Measurements from ENCODE around the gene WDR83. TPM values are rescaled to one million over a fixed set of nuclear protein-coding genes. Genes with fewer than 3 reads are reported as not detected.

The WDR83 gene
- total RNA-seq, 1 donor from 2014 or later: 13.2 TPM

- H3K27me3 Mint-ChIP-seq (ENCODE audit: unreplicated experiment): peaks cover 15% of the 10 kb centered on the region
- H3K4me3 Mint-ChIP-seq (ENCODE audit: unreplicated experiment): no peak overlapping the region
- no peak overlapping the region for H3K27ac Mint-ChIP-seq (ENCODE audit: unreplicated experiment)
- H3K9me3 Mint-ChIP-seq (ENCODE audit: unreplicated experiment): no peaks in the 10 kb centered on the region
- no peak for DNase-seq (ENCODE audit: low spot score)
- no peak for TF ChIP-seq CTCF (IDR thresholded peaks at IDR 0.05; ENCODE audit: unreplicated experiment)
- no peaks in the 10 kb centered on the region for H3K4me1 Mint-ChIP-seq (ENCODE audit: unreplicated experiment)
- peaks cover 14% of the 10 kb centered on the region for H3K36me3 Mint-ChIP-seq (ENCODE audit: low read depth, unreplicated experiment)
Observed at GRCh38 chr19:12647047-12647446, 19.6 kb upstream of the WDR83 start.

DNA sequence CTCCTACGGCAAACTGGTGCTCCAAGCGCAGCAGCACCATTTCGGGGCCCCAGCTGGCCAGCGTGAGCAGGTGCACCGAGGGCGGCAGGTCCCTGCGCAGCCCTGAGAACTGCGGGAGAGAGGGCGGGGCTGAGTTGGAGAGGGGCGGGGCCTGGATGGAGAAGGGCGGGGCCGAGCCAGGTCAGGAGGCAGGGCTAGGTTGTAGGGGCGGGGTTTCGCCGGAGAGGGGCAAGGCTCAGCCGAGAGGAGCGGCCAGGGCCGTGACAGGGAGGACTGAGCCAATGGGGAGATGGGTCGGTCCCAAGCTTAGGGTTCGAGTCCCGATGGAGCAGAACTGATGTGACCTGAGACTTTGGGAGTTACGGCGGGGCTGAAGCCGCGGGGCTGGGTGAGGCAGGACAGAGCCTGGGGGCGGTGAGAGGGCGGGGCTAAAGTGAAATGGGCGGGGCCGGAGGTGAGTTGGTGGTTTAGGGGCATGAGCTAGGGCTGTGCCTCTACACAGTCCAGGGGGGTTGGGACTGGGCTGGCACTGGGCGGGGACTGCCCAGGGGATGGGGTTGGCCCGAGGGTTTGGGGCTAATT, 19.0 kb upstream of the WDR83 start:
- no peak overlapping the region for H3K4me3 Mint-ChIP-seq (ENCODE audit: unreplicated experiment)
- DNase-seq (ENCODE audit: low spot score): no peak
- H3K27ac Mint-ChIP-seq (ENCODE audit: unreplicated experiment): no peak overlapping the region
- H3K27me3 Mint-ChIP-seq (ENCODE audit: unreplicated experiment): peaks cover 15% of the 10 kb centered on the region
- no peaks in the 10 kb centered on the region for H3K4me1 Mint-ChIP-seq (ENCODE audit: unreplicated experiment)
- peaks cover 15% of the 10 kb centered on the region for H3K36me3 Mint-ChIP-seq (ENCODE audit: low read depth, unreplicated experiment)
- no peaks in the 10 kb centered on the region for H3K9me3 Mint-ChIP-seq (ENCODE audit: unreplicated experiment)
- no peak for TF ChIP-seq CTCF (IDR thresholded peaks at IDR 0.05; ENCODE audit: unreplicated experiment)

DNA sequence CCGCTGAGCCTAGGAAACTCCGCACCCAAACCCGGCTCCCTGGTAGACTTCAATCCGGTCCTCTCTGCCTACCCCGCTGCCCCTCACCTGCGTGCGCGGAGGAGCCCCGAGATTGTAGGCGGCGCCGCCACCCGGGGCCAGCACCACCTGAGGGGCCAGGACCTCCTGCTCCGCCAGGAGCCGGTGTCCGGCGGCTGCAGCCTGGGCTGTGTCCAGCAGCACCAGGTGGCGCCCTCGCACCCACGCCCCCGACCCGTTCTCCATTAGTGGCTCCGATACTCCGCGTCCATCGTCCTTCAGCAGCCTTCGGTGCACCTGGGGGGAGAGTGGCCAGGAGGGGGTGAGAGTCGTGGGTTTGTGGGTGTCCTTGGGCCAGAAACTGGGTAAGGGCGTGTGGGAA, 18.5 kb upstream of the WDR83 start:
- Mint-ChIP-seq H3K4me3 (ENCODE audit: unreplicated experiment) (no peak overlapping the region), H3K27me3 (ENCODE audit: unreplicated experiment) (peaks cover 15% of the 10 kb centered on the region), H3K9me3 (ENCODE audit: unreplicated experiment) (no peaks in the 10 kb centered on the region), H3K36me3 (ENCODE audit: low read depth, unreplicated experiment) (peaks cover 15% of the 10 kb centered on the region), H3K4me1 (ENCODE audit: unreplicated experiment) (no peaks in the 10 kb centered on the region), H3K27ac (ENCODE audit: unreplicated experiment) (no peak overlapping the region)
- DNase-seq (ENCODE audit: low spot score): no peak
- TF ChIP-seq CTCF (IDR thresholded peaks at IDR 0.05; ENCODE audit: unreplicated experiment): no peak

DNA sequence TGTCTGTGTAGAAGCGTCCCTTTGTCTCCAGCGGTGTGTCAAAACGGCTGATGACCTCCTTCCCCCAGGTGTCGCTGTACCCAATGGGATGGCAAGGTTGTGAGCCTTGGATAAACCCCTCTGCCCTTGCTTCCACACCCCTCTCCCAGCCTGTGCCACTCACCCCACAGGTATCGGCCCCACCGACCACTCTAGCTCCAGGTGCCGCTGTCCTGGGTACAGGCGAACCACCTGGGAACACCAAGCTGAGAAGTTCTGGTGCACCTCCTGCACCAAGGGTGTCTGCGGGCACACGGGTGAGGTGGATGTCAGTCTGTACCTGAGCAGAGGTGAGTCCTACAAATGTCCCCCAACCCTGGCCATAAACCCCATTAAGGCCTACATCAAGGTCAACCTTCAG, 16.7 kb upstream of the WDR83 start:
- no peak for TF ChIP-seq CTCF (IDR thresholded peaks at IDR 0.05; ENCODE audit: unreplicated experiment)
- Mint-ChIP-seq H3K4me3 (ENCODE audit: unreplicated experiment) (no peak overlapping the region), H3K36me3 (ENCODE audit: low read depth, unreplicated experiment) (peaks cover 15% of the 10 kb centered on the region), H3K27me3 (ENCODE audit: unreplicated experiment) (peaks cover 11% of the 10 kb centered on the region), H3K27ac (ENCODE audit: unreplicated experiment) (no peak overlapping the region), H3K4me1 (ENCODE audit: unreplicated experiment) (no peaks in the 10 kb centered on the region), H3K9me3 (ENCODE audit: unreplicated experiment) (no peaks in the 10 kb centered on the region)
- no peak for DNase-seq (ENCODE audit: low spot score)

GRCh38 chr19:12652219-12652618, 14.4 kb upstream of the WDR83 start:
- no peak for TF ChIP-seq CTCF (IDR thresholded peaks at IDR 0.05; ENCODE audit: unreplicated experiment)
- Mint-ChIP-seq H3K4me3 (ENCODE audit: unreplicated experiment) (no peak overlapping the region), H3K4me1 (ENCODE audit: unreplicated experiment) (no peaks in the 10 kb centered on the region), H3K27ac (ENCODE audit: unreplicated experiment) (no peak overlapping the region), H3K27me3 (ENCODE audit: unreplicated experiment) (peaks cover 8% of the 10 kb centered on the region), H3K9me3 (ENCODE audit: unreplicated experiment) (no peaks in the 10 kb centered on the region), H3K36me3 (ENCODE audit: low read depth, unreplicated experiment) (peaks cover 28% of the 10 kb centered on the region)
- DNase-seq (ENCODE audit: low spot score): no peak
